ENCODE measurements around the gene AFP.
"Not testable (repeated sequence)": the region's sequence is repeated elsewhere in the genome, so short reads cannot be mapped to it uniquely, and the experiment has no call there.

The AFP gene

GRCh38 chr4:73435984-73436383, at the start of gene AFP:
TSS of gene AFP (plus strand) at chr4:73436221. CDS start at chr4:73436263, 42 bp downstream.
- no peak for TF ChIP-seq CTCF (IDR thresholded peaks at IDR 0.05; ENCODE audit: insufficient read depth, missing control alignments)
- FAIRE-seq, result no peak
- no peak for DNase-seq (ENCODE audit: insufficient read length, low spot score)

- no peak for TF ChIP-seq CTCF (IDR thresholded peaks at IDR 0.05; ENCODE audit: insufficient read depth, missing control alignments)
- FAIRE-seq (no peak), DNase-seq (ENCODE audit: insufficient read length, low spot score) (no peak)
Observed at GRCh38 chr4:73387552-73387951, 48.5 kb upstream of the AFP start.

- FAIRE-seq, result no peak
- no peak for DNase-seq (ENCODE audit: insufficient read length, low spot score)
- no peak for TF ChIP-seq CTCF (IDR thresholded peaks at IDR 0.05; ENCODE audit: insufficient read depth, missing control alignments)
Observed at GRCh38 chr4:73388887-73389286, 47.1 kb upstream of the AFP start.

GRCh38 chr4:73389663-73390062, 46.4 kb upstream of the AFP start:
- DNase-seq (ENCODE audit: insufficient read length, low spot score); FAIRE-seq: not testable (repeated sequence)

- TF ChIP-seq CTCF (IDR thresholded peaks at IDR 0.05; ENCODE audit: insufficient read depth, missing control alignments), result no peak
- DNase-seq (ENCODE audit: insufficient read length, low spot score), result no peak
- FAIRE-seq, result no peak
Observed at GRCh38 chr4:73391774-73392173, 44.2 kb upstream of the AFP start.

- FAIRE-seq, result no peak
- TF ChIP-seq CTCF (IDR thresholded peaks at IDR 0.05; ENCODE audit: insufficient read depth, missing control alignments), result no peak
- no peak for DNase-seq (ENCODE audit: insufficient read length, low spot score)
Observed at GRCh38 chr4:73392936-73393335, 43.1 kb upstream of the AFP start.

GRCh38 chr4:73396304-73396703, 39.7 kb upstream of the AFP start:
- DNase-seq (ENCODE audit: insufficient read length, low spot score) (no peak), FAIRE-seq (no peak)
- no peak for TF ChIP-seq CTCF (IDR thresholded peaks at IDR 0.05; ENCODE audit: insufficient read depth, missing control alignments)
